Peyer's patch (tissue), 4 donors: ENCODE measurements around the gene ARHGAP26. TPM values are rescaled to one million over a fixed set of nuclear protein-coding genes. Genes with fewer than 3 reads are reported as not detected.

ENCODE experiments used
- DNase-seq, 3 donors: peaks; one replicate each; pipeline ENCODE4 v3.0.0-alpha.2; 2017 to 2019
- H3K27ac ChIP-seq, 4 donors: fragments of 200-600 bp; sonication (generic); one replicate each; pipeline ENCODE4 v1.5.1; 2016 to 2019
- H3K27me3 ChIP-seq, 2 donors: fragments of 200-600 bp; sonication (generic); one replicate each; pipeline ENCODE4 v1.5.1; 2019
- H3K36me3 ChIP-seq, 3 donors: fragments of 200-600 bp; sonication (generic); one replicate each; pipeline ENCODE4 v1.5.1; 2016 to 2019
- H3K4me1 ChIP-seq, 4 donors: fragments of 200-600 bp; sonication (generic); one replicate each; pipeline ENCODE4 v1.5.1; 2016 to 2019
- H3K4me3 ChIP-seq, 4 donors: fragments of 200-600 bp; sonication (generic); 1 replicate in 3 of 4; 2 replicates in 1 of 4; pipeline ENCODE4 v1.5.1; 2016 to 2019; ENCODE audit warnings: mild to moderate bottlenecking in 1 of 4
- H3K9me3 ChIP-seq, 4 donors: fragments of 200-600 bp; sonication (generic); one replicate each; pipeline ENCODE4 v1.5.1; 2016 to 2019; ENCODE audit warnings: mild to moderate bottlenecking in 1 of 4
- CTCF ChIP-seq, 6 experiments: fragments of 450-650 bp in 4 of 6; fragments of 200-600 bp in 2 of 6; sonication (generic) in 1 of 6; IDR thresholded peaks; one replicate each; pipeline ENCODE4 v1.5.1; 2017 to 2019; ENCODE audit warnings: antibody characterized with exemption in 6 of 6, mild to moderate bottlenecking in 3 of 6, moderate library complexity in 1 of 6
- POLR2A ChIP-seq, 2 donors: fragments of 450-650 bp; IDR thresholded peaks; one replicate each; pipeline ENCODE4 v1.5.1; 2017; ENCODE audit warnings: antibody characterized with exemption in 2 of 2, mild to moderate bottlenecking in 2 of 2, moderate library complexity in 2 of 2
- total RNA-seq, 4 donors: library from RNA; depleted of rRNA; stranded (reverse); fragments of >200 nt; gene quantifications; one replicate each; pipeline ENCODE4 v1.1.0, GENCODE V29; 2016

Gene ARHGAP26
- total RNA-seq, 4 donors from 2014 or later, result 60.1 to 180 (median 126) TPM

DNA sequence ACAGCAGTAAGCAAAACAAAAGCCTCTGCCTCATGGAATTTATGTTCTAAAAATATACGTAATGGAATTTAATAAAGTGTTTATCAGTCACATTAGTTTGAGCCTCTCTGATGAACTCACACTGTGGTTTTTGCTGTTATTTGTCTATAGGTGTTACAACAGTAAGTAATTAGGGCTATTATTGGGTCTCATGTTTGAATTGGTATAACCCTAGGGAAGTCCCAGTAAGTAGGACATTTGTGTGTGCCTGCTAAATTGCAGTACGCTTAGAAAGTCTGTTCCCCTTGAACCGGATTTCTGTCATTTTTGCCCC, 435.7 kb downstream of the ARHGAP26 start:
- Histone ChIP-seq H3K4me1 (peaks cover 0 to 8% (median 0%) of the 10 kb centered on the region in 4 donors), H3K36me3 (no peaks in the 10 kb centered on the region), H3K27me3 (no peaks in the 10 kb centered on the region), H3K4me3 (no peak overlapping the region), H3K9me3 (no peaks in the 10 kb centered on the region), H3K27ac (no peak overlapping the region)
- DNase-seq, result no peak
- TF ChIP-seq CTCF (IDR thresholded peaks at IDR 0.05), result no peak
- no peak for TF ChIP-seq POLR2A (IDR thresholded peaks at IDR 0.05)

- H3K4me3 ChIP-seq, result no peak overlapping the region
- TF ChIP-seq POLR2A (IDR thresholded peaks at IDR 0.05) (no peak), CTCF (IDR thresholded peaks at IDR 0.05) (no peak)
- DNase-seq, result no peak
- no peak overlapping the region for H3K27ac ChIP-seq
- no peaks in the 10 kb centered on the region for H3K27me3 ChIP-seq
- no peaks in the 10 kb centered on the region for H3K9me3 ChIP-seq
- peaks cover 0 to 8% (median 0%) of the 10 kb centered on the region in 4 donors for H3K4me1 ChIP-seq
- no peaks in the 10 kb centered on the region for H3K36me3 ChIP-seq
Observed at GRCh38 chr5:143206196-143207053, 436.2 kb downstream of the ARHGAP26 start.

DNA sequence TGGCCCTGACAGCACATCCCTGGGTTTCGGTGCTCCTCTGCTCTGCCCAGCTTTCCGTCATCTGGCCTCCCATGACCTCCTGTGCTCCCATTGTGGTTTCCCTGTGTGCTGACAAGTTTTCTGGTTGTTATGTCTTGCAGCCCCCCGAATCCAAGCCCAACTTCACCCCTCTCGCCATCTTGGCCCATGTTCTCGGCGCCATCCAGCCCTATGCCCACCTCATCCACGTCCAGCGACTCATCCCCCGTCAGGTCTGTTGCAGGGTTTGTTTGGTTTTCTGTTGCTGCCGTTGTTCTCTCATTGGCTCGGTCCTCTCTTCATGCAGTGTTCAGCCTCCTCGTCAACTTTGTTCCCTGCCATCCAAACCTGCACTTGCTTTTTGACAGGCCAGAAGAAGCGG, 436.9 kb downstream of the ARHGAP26 start:
- no peaks in the 10 kb centered on the region for H3K36me3 ChIP-seq
- no peaks in the 10 kb centered on the region for H3K9me3 ChIP-seq
- no peak overlapping the region for H3K27ac ChIP-seq
- peaks cover 0 to 8% (median 0%) of the 10 kb centered on the region in 4 donors for H3K4me1 ChIP-seq
- H3K4me3 ChIP-seq, result no peak overlapping the region
- no peaks in the 10 kb centered on the region for H3K27me3 ChIP-seq
- no peak for DNase-seq
- TF ChIP-seq POLR2A (IDR thresholded peaks at IDR 0.05), result no peak
- no peak for TF ChIP-seq CTCF (IDR thresholded peaks at IDR 0.05)

- no peaks in the 10 kb centered on the region for H3K9me3 ChIP-seq
- H3K4me1 ChIP-seq, result peaks cover 0 to 8% (median 0%) of the 10 kb centered on the region in 4 donors
- no peak for DNase-seq
- H3K27ac ChIP-seq, result peak overlapping the region in 1 of 4 donors; percentile 8
- no peaks in the 10 kb centered on the region for H3K36me3 ChIP-seq
- H3K27me3 ChIP-seq, result no peaks in the 10 kb centered on the region
- no peak overlapping the region for H3K4me3 ChIP-seq
- TF ChIP-seq POLR2A (IDR thresholded peaks at IDR 0.05) (no peak), CTCF (IDR thresholded peaks at IDR 0.05) (no peak)
Observed at GRCh38 chr5:143207563-143208364, 437.6 kb downstream of the ARHGAP26 start.

- peaks cover 0 to 8% (median 0%) of the 10 kb centered on the region in 4 donors for H3K4me1 ChIP-seq
- DNase-seq, result no peak
- H3K27ac ChIP-seq, result peak overlapping the region in 1 of 4 donors; percentile 8
- no peaks in the 10 kb centered on the region for H3K36me3 ChIP-seq
- H3K4me3 ChIP-seq, result no peak overlapping the region
- TF ChIP-seq CTCF (IDR thresholded peaks at IDR 0.05) (no peak), POLR2A (IDR thresholded peaks at IDR 0.05) (no peak)
- H3K9me3 ChIP-seq, result no peaks in the 10 kb centered on the region
- H3K27me3 ChIP-seq, result no peaks in the 10 kb centered on the region
Observed at GRCh38 chr5:143208365-143208641, 438.1 kb downstream of the ARHGAP26 start.
